Mesendoderm (in vitro differentiated cells): ENCODE data around the gene ATAD1.

ENCODE experiments used
- DNase-seq: peaks from one replicate; pipeline ENCODE4 v3.0.0; 2013
- H2AK5ac ChIP-seq: 2 replicates; pipeline ENCODE4 v1.6.1; 2013; ENCODE audit warnings: low read length, inconsistent platforms
- H2BK120ac ChIP-seq: 2 replicates; pipeline ENCODE4 v1.6.1; 2013; ENCODE audit warnings: low read depth, mild to moderate bottlenecking, low read length, moderate library complexity, mixed read lengths
- H2BK15ac ChIP-seq: replicated peaks from 2 replicates; pipeline ENCODE4 v1.6.1; 2013; ENCODE audit warnings: low read depth, mild to moderate bottlenecking, moderate library complexity
- H2BK5ac ChIP-seq: 2 replicates; pipeline ENCODE4 v1.6.1; 2013; ENCODE audit warnings: low read length, inconsistent platforms
- H3K18ac ChIP-seq: 2 replicates; pipeline ENCODE4 v1.6.1; 2013; ENCODE audit warnings: mild to moderate bottlenecking, low read length, mixed read lengths
- H3K23ac ChIP-seq: one replicate; pipeline ENCODE4 v1.6.1; 2013; ENCODE audit warnings: low read length
- H3K27ac ChIP-seq: 2 replicates; pipeline ENCODE4 v1.5.1; 2013; ENCODE audit warnings: low read depth, mild to moderate bottlenecking, inconsistent platforms, low read length, moderate library complexity
- H3K27me3 ChIP-seq: 2 replicates; pipeline ENCODE4 v1.6.1; 2013; ENCODE audit warnings: low read length, control low read depth, mild to moderate bottlenecking, inconsistent platforms; ENCODE audit not compliant: insufficient read depth, poor library complexity
- H3K36me3 ChIP-seq: 2 replicates; pipeline ENCODE4 v1.6.1; 2013; ENCODE audit warnings: low read length, inconsistent platforms; ENCODE audit not compliant: control insufficient read depth, insufficient read depth
- H3K4ac ChIP-seq: one replicate; pipeline ENCODE4 v1.6.1; 2013; ENCODE audit warnings: low read depth, mild to moderate bottlenecking, low read length, moderate library complexity
- H3K4me1 ChIP-seq: 2 replicates; pipeline ENCODE4 v1.6.1; 2013; ENCODE audit warnings: low read depth, low read length, inconsistent platforms; ENCODE audit not compliant: control insufficient read depth
- H3K4me2 ChIP-seq: 2 replicates; pipeline ENCODE4 v1.6.1; 2013; ENCODE audit warnings: low read length
- H3K4me3 ChIP-seq: 2 replicates; pipeline ENCODE4 v1.5.1; 2013; ENCODE audit warnings: mild to moderate bottlenecking, low read length
- H3K56ac ChIP-seq: one replicate; pipeline ENCODE4 v1.6.1; 2013; ENCODE audit warnings: low read length
- H3K79me1 ChIP-seq: 2 replicates; pipeline ENCODE4 v1.6.1; 2013; ENCODE audit warnings: low read length, inconsistent platforms
- H3K79me2 ChIP-seq: 2 replicates; pipeline ENCODE4 v1.6.1; 2013; ENCODE audit warnings: mild to moderate bottlenecking, low read length; ENCODE audit not compliant: control insufficient read depth, insufficient read depth
- H3K9ac ChIP-seq: 2 replicates; pipeline ENCODE4 v1.6.1; 2013; ENCODE audit warnings: low read length, inconsistent platforms
- H4K5ac ChIP-seq: one replicate; pipeline ENCODE4 v1.6.1; 2013; ENCODE audit warnings: low read length
- H4K8ac ChIP-seq: one replicate; pipeline ENCODE4 v1.6.1; 2013; ENCODE audit warnings: low read depth, mild to moderate bottlenecking, control low read depth, low read length, moderate library complexity
- WGBS: extraction: QIAGEN DNeasy Blood & Tissue Kit; methylation state at CpG from one replicate; pipeline ENCODE4 v1.1.7; 2013; ENCODE audit warnings: low lambda C conversion rate, missing lambda C conversion rate; ENCODE audit not compliant: insufficient coverage; ENCODE audit errors: extremely low coverage; 5-methylcytosine and 5-hydroxymethylcytosine counted together

The ATAD1 gene

DNA sequence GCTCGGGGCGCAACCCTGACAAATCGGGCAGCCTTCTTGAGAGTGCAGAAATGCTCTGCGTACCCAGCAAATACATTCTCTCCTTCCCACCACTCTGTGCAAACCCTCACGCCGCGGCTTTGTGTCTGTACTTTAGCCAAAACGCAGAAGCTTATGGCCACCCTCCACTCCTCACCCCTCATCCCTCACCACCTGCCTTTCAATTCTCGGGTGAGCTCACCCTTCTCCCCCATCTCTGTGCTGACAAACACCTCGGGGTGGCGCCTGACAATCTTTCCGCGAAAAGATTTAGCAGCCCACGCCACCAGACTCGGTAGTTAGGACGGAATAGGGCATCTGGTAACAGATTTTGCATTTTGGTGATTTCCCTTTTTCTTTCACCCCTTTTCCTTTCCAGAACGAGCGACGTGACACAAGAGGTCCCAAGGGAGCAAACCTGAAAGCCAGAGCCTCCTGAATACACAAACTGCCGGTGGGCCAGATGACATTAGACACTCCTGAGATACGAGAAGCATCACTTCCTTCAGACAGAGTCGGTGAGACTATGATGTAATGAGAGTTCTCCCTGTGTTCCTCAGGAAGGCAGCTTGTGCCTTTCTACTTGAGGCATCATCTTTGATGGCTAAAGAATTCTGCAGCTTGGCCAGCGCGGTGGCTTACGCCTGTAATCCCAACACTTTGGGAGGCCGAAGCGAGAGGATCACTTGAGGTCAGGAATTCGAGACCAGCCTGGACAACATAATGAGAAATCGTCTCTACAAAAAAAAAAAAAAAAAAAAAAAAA is 671 bp upstream of the ATAD1 start:
- Histone ChIP-seq H4K5ac (no peak overlapping the region), H3K9ac (peak overlapping the region; percentile 73), H3K4me3 (peak overlapping the region; percentile 84), H3K79me2 (peaks cover 23% of the 10 kb centered on the region), H2BK120ac (no peak overlapping the region), H3K79me1 (peaks cover 1% of the 10 kb centered on the region), H3K4me1 (no peaks in the 10 kb centered on the region), H2AK5ac (no peak overlapping the region), H3K27me3 (no peaks in the 10 kb centered on the region), H3K23ac (no peak overlapping the region), H3K36me3 (no peaks in the 10 kb centered on the region), H4K8ac (no peak overlapping the region), H3K18ac (no peak overlapping the region), H3K27ac (no peak overlapping the region), H3K4ac (no peak overlapping the region), H3K56ac (peak overlapping the region; percentile 82), H2BK15ac (no peak overlapping the region), H2BK5ac (no peak overlapping the region), H3K4me2 (peak overlapping the region; percentile 88)
- no CpG with 5 or more reads among the region's 29 CpGs for WGBS
- peak; percentile 89 for DNase-seq

GRCh38 chr10:87816898-87817608 is 973 bp downstream of the ATAD1 start:
- Histone ChIP-seq H3K79me1 (peaks cover 1% of the 10 kb centered on the region), H3K4me1 (no peaks in the 10 kb centered on the region), H3K18ac (no peak overlapping the region), H3K4ac (no peak overlapping the region), H3K36me3 (no peaks in the 10 kb centered on the region), H3K56ac (peak overlapping the region; percentile 98), H3K9ac (peak overlapping the region; percentile 96), H3K23ac (no peak overlapping the region), H3K4me3 (peak overlapping the region; percentile 92), H3K79me2 (peaks cover 23% of the 10 kb centered on the region), H3K27me3 (no peaks in the 10 kb centered on the region), H2BK5ac (no peak overlapping the region), H2AK5ac (no peak overlapping the region), H2BK120ac (no peak overlapping the region), H2BK15ac (no peak overlapping the region), H4K8ac (no peak overlapping the region), H3K27ac (peak overlapping the region; percentile 85), H4K5ac (no peak overlapping the region), H3K4me2 (peak overlapping the region; percentile 45)
- WGBS, result no CpG with 5 or more reads among the region's 10 CpGs
- no peak for DNase-seq

DNA sequence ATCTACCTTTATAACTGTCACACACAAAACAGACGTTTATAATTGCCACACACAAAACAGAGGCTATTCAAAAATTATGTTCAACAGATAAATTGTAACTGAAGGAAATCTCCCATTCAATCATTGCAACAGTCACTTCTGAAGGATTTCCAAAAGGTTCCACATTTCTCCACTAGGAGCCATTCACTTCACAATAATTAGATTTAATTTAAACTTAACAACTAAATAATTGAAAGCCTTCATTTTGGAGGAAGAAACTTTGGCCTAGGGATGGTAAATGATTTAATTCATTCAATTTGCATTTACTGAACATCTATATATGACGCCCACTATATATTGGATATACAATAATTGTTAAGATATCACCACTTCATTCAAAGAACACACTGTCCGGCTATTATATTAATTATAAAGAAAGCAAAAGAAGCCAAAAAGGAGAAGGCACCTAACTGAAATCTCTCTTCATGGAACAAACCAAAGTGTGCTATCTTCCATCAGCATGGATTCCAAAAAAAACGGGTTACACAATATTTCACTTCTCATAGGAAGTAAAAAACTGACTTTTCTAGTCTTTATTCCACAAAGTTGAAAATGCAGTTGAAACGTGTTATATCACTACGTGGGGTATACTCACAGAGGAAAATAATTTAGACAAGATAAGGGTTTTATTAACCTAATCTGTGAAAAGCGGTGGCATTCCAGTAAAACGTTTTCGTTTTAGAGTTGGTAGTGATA is 1.7 kb downstream of the ATAD1 start:
- H3K79me1 ChIP-seq, result peaks cover 1% of the 10 kb centered on the region
- WGBS, result no CpG with 5 or more reads among the region's 9 CpGs
- H4K5ac ChIP-seq, result no peak overlapping the region
- H3K18ac ChIP-seq, result no peak overlapping the region
- no peak overlapping the region for H2AK5ac ChIP-seq
- peak overlapping the region; percentile 11 for H3K4me2 ChIP-seq
- no peak overlapping the region for H3K4me3 ChIP-seq
- H3K9ac ChIP-seq, result no peak overlapping the region
- no peaks in the 10 kb centered on the region for H3K4me1 ChIP-seq
- H3K23ac ChIP-seq, result no peak overlapping the region
- DNase-seq, result no peak
- H4K8ac ChIP-seq, result no peak overlapping the region
- no peak overlapping the region for H3K4ac ChIP-seq
- H3K79me2 ChIP-seq, result peaks cover 23% of the 10 kb centered on the region
- no peak overlapping the region for H2BK15ac ChIP-seq
- no peaks in the 10 kb centered on the region for H3K36me3 ChIP-seq
- H2BK5ac ChIP-seq, result no peak overlapping the region
- no peak overlapping the region for H2BK120ac ChIP-seq
- no peak overlapping the region for H3K56ac ChIP-seq
- H3K27ac ChIP-seq, result no peak overlapping the region
- H3K27me3 ChIP-seq, result no peaks in the 10 kb centered on the region

GRCh38 chr10:87804939-87805569 is 13.0 kb downstream of the ATAD1 start:
- H3K56ac ChIP-seq, result no peak overlapping the region
- H3K79me2 ChIP-seq, result peaks cover 2% of the 10 kb centered on the region
- H2BK120ac ChIP-seq, result no peak overlapping the region
- H3K18ac ChIP-seq, result no peak overlapping the region
- no CpG with 5 or more reads among the region's 2 CpGs for WGBS
- H4K8ac ChIP-seq, result no peak overlapping the region
- H3K9ac ChIP-seq, result no peak overlapping the region
- DNase-seq, result no peak
- H3K27me3 ChIP-seq, result no peaks in the 10 kb centered on the region
- H3K36me3 ChIP-seq, result no peaks in the 10 kb centered on the region
- H3K79me1 ChIP-seq, result peaks cover 4% of the 10 kb centered on the region
- H3K27ac ChIP-seq, result no peak overlapping the region
- H3K4me3 ChIP-seq, result no peak overlapping the region
- H3K4ac ChIP-seq, result no peak overlapping the region
- H4K5ac ChIP-seq, result no peak overlapping the region
- H3K4me1 ChIP-seq, result no peaks in the 10 kb centered on the region
- no peak overlapping the region for H2BK5ac ChIP-seq
- H2BK15ac ChIP-seq, result no peak overlapping the region
- H2AK5ac ChIP-seq, result no peak overlapping the region
- no peak overlapping the region for H3K23ac ChIP-seq
- no peak overlapping the region for H3K4me2 ChIP-seq

GRCh38 chr10:87803831-87804230 is 14.2 kb downstream of the ATAD1 start:
- Histone ChIP-seq H3K4ac (no peak overlapping the region), H3K27me3 (no peaks in the 10 kb centered on the region), H3K56ac (no peak overlapping the region), H4K5ac (no peak overlapping the region), H3K9ac (no peak overlapping the region), H2BK15ac (no peak overlapping the region), H3K79me1 (peaks cover 4% of the 10 kb centered on the region), H3K36me3 (no peaks in the 10 kb centered on the region), H3K4me3 (no peak overlapping the region), H2BK5ac (no peak overlapping the region), H3K27ac (no peak overlapping the region), H3K23ac (no peak overlapping the region), H3K4me2 (no peak overlapping the region), H2BK120ac (no peak overlapping the region), H3K4me1 (no peaks in the 10 kb centered on the region), H4K8ac (no peak overlapping the region), H2AK5ac (no peak overlapping the region), H3K79me2 (peaks cover 2% of the 10 kb centered on the region), H3K18ac (no peak overlapping the region)
- DNase-seq, result no peak
